Type B pancreatic cell (in vitro differentiated cells): ENCODE results near the gene GDPD5. TPM values are rescaled to one million over a fixed set of nuclear protein-coding genes. Genes with fewer than 3 reads are reported as not detected.

Source experiments
- DNase-seq: peaks from one replicate; pipeline ENCODE4 v3.0.0; 2021; ENCODE audit warnings: mixed read lengths; ENCODE audit not compliant: unreplicated experiment; ENCODE audit errors: extremely low spot score
- H3K27ac Mint-ChIP-seq: 2 replicates; pipeline ENCODE4 v1.8.0; 2021; ENCODE audit warnings: mild to moderate bottlenecking, mixed read lengths
- H3K27me3 Mint-ChIP-seq: 2 replicates; pipeline ENCODE4 v1.8.0; 2021; ENCODE audit warnings: mixed read lengths
- H3K36me3 Mint-ChIP-seq: 2 replicates; pipeline ENCODE4 v1.8.0; 2021; ENCODE audit warnings: mixed read lengths
- H3K4me1 Mint-ChIP-seq: one replicate; pipeline ENCODE4 v1.8.0; 2021; ENCODE audit warnings: mixed read lengths; ENCODE audit not compliant: unreplicated experiment
- H3K4me3 Mint-ChIP-seq: 2 replicates; pipeline ENCODE4 v1.8.0; 2021; ENCODE audit warnings: mild to moderate bottlenecking, mixed read lengths
- H3K9me3 Mint-ChIP-seq: 2 replicates; pipeline ENCODE4 v1.8.0; 2021; ENCODE audit warnings: mixed read lengths
- CTCF ChIP-seq: fragments of 200-600 bp; sonication (generic); conservative IDR thresholded peaks from 2 replicates; pipeline ENCODE4 v1.5.0; 2021; ENCODE audit warnings: antibody characterized with exemption, mild to moderate bottlenecking
- total RNA-seq: library from RNA; stranded (reverse); gene quantifications from 2 replicates; pipeline ENCODE4 v1.2.1, GENCODE V29; 2021; ENCODE audit warnings: low replicate concordance

GDPD5 gene
- total RNA-seq, 1 donor from 2014 or later: 11.3 TPM

GRCh38 chr11:75427181-75427580, 98.6 kb downstream of the GDPD5 start:
- H3K27me3 Mint-ChIP-seq: peaks cover 41% of the 10 kb centered on the region
- H3K36me3 Mint-ChIP-seq: peaks cover 14% of the 10 kb centered on the region
- peaks cover 14% of the 10 kb centered on the region for H3K4me1 Mint-ChIP-seq
- peaks cover 7% of the 10 kb centered on the region for H3K9me3 Mint-ChIP-seq
- TF ChIP-seq CTCF: no peak
- DNase-seq: no peak
- H3K4me3 Mint-ChIP-seq: no peak overlapping the region
- no peak overlapping the region for H3K27ac Mint-ChIP-seq

DNA sequence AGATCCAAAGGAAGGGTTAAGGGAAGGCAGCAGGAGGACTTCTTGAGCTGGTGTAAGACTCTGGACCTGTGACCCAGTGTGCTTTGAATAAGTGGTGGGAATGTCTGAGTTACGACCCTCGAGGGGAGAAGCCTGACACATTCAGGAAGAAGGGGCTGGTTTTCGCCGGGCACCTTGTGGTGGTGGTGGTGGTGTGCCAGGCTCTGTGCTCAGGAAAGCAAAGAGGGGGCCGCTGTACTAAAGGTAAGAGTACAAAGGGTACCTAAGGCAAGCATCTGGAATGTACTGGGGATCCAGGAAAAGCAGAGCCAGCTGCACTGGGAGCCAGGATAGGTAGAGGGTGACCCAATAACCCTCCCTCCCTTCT, 99.0 kb downstream of the GDPD5 start:
- no peak for TF ChIP-seq CTCF
- no peak overlapping the region for H3K4me3 Mint-ChIP-seq
- peaks cover 7% of the 10 kb centered on the region for H3K9me3 Mint-ChIP-seq
- peaks cover 14% of the 10 kb centered on the region for H3K4me1 Mint-ChIP-seq
- peaks cover 36% of the 10 kb centered on the region for H3K27me3 Mint-ChIP-seq
- peaks cover 17% of the 10 kb centered on the region for H3K36me3 Mint-ChIP-seq
- DNase-seq: no peak
- H3K27ac Mint-ChIP-seq: no peak overlapping the region

- peaks cover 19% of the 10 kb centered on the region for H3K4me1 Mint-ChIP-seq
- peaks cover 17% of the 10 kb centered on the region for H3K36me3 Mint-ChIP-seq
- H3K9me3 Mint-ChIP-seq: peaks cover 7% of the 10 kb centered on the region
- H3K27ac Mint-ChIP-seq: no peak overlapping the region
- TF ChIP-seq CTCF: peak; percentile 26
- H3K27me3 Mint-ChIP-seq: peaks cover 23% of the 10 kb centered on the region
- H3K4me3 Mint-ChIP-seq: no peak overlapping the region
- no peak for DNase-seq
Observed at GRCh38 chr11:75425422-75425821, 100.3 kb downstream of the GDPD5 start.

DNA sequence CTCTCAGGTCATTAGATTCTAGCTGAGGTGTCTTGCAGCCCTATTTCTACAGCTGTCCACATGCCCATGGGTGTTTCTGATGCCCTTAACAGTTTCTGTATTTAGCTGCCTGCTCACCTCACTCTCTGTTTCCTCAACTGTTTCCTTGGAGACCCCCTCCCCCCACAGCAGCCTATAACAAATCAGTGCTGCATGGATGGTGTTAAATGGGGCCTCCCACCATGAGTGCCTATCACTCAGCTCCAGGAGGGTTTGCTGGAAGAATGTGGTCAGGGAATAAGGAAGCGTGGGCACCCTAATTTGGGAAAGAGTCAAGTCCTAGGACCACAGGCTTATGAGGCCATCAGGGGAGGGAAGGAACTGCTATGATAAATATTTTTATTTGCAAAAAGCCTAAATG, 101.3 kb downstream of the GDPD5 start:
- Mint-ChIP-seq H3K27ac (no peak overlapping the region), H3K4me3 (no peak overlapping the region), H3K4me1 (peaks cover 20% of the 10 kb centered on the region), H3K9me3 (peaks cover 7% of the 10 kb centered on the region), H3K36me3 (peaks cover 17% of the 10 kb centered on the region), H3K27me3 (peaks cover 21% of the 10 kb centered on the region)
- DNase-seq: no peak
- no peak for TF ChIP-seq CTCF

DNA sequence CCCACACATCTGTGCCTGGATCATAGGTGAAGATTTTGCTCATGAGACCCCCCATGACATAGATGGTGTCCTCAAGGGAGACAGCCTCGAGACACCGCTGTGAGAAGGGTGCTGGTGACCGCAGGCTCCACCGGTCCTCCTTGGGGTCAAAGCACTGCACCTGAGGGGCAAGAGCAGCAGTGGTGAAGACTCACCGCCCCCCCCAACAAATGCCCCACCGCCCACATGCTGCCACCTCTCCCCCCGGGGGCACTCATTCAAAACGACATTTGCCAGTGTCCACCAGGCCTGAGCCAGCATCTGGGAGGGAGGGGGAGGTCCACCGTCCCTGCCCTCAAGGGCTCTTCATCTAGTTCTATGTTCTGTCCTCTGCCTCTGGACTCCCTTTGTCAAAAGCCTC, 102.0 kb downstream of the GDPD5 start:
- H3K27me3 Mint-ChIP-seq: peaks cover 14% of the 10 kb centered on the region
- H3K27ac Mint-ChIP-seq: no peak overlapping the region
- peaks cover 10% of the 10 kb centered on the region for H3K36me3 Mint-ChIP-seq
- no peak for DNase-seq
- H3K4me1 Mint-ChIP-seq: peaks cover 18% of the 10 kb centered on the region
- no peak overlapping the region for H3K4me3 Mint-ChIP-seq
- H3K9me3 Mint-ChIP-seq: no peaks in the 10 kb centered on the region
- TF ChIP-seq CTCF: no peak
